Measurements from ENCODE around the gene RIC1.

DNA sequence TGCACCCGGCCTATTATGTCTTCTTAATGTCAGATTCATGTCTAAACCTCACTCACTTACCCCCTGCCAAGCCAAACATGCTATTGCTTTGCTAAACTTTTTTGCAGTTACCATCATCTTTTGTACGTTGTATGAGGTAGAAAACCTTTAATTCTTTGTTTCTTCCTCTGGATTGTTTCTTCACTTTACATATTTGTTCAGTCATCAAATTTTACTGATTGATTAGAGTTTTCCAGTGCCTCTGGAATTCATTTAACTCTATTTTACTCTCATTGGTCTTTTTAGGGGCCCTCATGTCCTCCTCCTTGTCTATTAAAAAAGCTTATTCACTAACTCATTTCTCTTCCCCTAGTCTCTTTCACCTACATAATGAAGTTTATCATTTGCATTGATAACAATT is 67.0 kb downstream of the RIC1 start:
- TF ChIP-seq POLR2A (IDR thresholded peaks at IDR 0.05), result no peak
- TF ChIP-seq CTCF (IDR thresholded peaks at IDR 0.05), result no peak

All from heart left ventricle (tissue), 13 donors.